Measurements from ENCODE around the gene LOC101059915.
A peak's percentile ranks its signal among the peaks of the same experiment; 100 is the strongest.
"Not testable (repeated sequence)": the region's sequence is repeated elsewhere in the genome, so short reads cannot be mapped to it uniquely, and the experiment has no call there.

The LOC101059915 gene

DNA sequence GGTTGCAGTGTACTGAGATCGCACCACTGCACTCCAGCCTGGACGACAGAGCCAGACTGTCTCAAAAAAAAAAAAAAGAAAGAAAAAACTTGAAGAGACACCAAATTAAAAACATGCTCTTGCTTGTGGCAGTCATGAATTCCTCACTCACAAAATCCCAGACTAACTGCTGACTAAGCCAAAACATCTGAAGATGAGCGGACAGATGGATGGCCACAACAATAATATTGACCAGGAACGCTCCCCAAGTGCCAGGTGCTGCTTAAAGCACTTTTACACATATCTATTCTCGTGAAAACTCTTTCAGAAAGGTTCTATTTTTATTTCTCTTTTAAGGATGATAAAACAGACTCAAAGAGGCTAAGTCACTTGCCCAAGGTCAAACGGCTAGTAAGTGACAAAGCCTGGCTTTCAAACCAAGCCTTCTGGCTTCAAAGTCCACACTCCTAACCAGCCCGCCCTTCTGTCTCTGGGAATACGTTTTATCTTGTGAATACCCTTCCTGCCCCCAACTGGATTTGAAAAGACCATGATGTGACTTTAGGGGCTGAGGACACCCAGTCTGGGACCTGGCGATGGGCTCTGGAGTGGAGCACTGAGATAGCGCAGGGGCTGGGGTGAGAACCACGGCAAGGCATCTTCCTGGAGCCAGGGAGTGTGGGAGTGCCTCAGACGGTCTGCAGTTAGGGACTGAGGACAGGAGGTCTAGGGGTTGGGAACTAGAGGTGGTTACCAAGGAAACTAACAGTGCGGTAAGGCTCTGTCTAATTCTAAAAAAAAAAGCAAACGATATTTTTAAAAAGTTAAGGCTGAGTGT is 39.5 kb upstream of the LOC101059915 start:
- Mint-ChIP-seq H3K27ac (no peak overlapping the region), H3K4me3 (no peak overlapping the region), H3K27me3 (ENCODE audit: low read depth) (peaks cover 7% of the 10 kb centered on the region), H3K9me3 (no peaks in the 10 kb centered on the region), H3K36me3 (ENCODE audit: insufficient read depth in 2 of 2) (no peaks in the 10 kb centered on the region), H3K4me1 (ENCODE audit: low read depth) (peaks cover 22% of the 10 kb centered on the region)
- DNase-seq (no peak), ATAC-seq (replicated peaks in 1 of 2) (no peak)

DNA sequence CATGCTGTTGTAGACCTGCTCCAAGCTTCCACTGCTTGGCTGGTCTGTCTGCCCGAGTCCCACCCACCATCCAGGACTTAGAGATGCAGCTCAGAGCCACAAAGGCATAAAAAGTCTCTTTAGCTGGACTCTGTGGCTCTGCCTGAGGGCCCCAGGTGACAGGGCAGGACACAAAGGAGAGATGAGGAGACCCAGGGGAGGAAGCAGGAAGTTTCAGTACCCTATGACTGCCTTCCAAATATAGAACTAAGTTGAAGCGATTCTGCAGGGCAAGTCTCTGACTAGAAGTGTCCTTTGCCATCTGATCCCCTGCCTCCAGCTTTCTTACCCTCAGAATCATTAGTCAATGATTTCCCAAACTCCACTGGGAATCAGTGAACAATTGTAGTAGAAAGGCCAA is 37.9 kb upstream of the LOC101059915 start:
- H3K27me3 Mint-ChIP-seq (ENCODE audit: low read depth) = peaks cover 10% of the 10 kb centered on the region
- no peak overlapping the region for H3K27ac Mint-ChIP-seq
- DNase-seq (no peak), ATAC-seq (replicated peaks in 1 of 2) (no peak)
- no peak overlapping the region for H3K4me3 Mint-ChIP-seq
- H3K9me3 Mint-ChIP-seq = no peaks in the 10 kb centered on the region
- peaks cover 8% of the 10 kb centered on the region for H3K4me1 Mint-ChIP-seq (ENCODE audit: low read depth)
- H3K36me3 Mint-ChIP-seq (ENCODE audit: insufficient read depth in 2 of 2) = no peaks in the 10 kb centered on the region

DNA sequence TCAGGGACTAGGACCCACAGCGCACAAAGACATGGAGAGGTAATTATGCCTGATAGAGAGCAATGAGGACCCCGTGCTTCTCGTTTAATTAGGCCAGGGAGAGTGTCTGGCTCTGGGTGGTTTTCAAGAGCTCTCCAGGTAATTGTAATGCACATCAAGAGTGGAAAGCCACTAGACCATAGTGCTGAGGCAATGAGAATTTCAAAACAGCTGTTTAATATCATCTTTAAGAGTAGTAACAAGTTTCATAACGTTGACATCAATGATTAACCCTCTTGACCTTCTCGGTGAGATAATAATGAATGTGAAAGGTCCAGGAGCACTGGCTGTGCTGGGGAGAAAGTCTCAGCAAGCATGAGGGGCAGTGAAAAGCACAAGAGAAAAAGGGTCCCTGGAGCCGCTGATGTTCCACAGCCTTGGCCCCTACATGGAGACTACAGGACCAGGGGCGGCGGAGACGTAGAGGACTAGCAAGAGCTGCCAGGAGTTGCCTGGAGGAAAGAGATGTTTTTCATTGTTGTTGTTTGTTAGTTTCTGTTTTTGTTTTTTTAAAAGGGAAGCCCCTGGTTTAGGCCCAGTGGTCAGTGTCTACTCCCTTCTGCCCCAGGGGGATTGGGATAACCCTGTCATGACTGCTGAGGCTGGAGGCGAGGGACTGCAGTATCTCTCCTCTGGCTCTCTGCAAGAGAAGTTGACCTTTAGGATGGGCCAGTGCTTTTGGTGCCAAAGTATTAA is 34.3 kb upstream of the LOC101059915 start:
- Mint-ChIP-seq H3K27me3 (ENCODE audit: low read depth) (peaks cover 10% of the 10 kb centered on the region), H3K27ac (no peak overlapping the region), H3K9me3 (no peaks in the 10 kb centered on the region), H3K4me1 (ENCODE audit: low read depth) (peaks cover 8% of the 10 kb centered on the region), H3K4me3 (no peak overlapping the region), H3K36me3 (ENCODE audit: insufficient read depth in 2 of 2) (no peaks in the 10 kb centered on the region)
- no peak for DNase-seq
- no peak for ATAC-seq (replicated peaks in 1 of 2)

DNA sequence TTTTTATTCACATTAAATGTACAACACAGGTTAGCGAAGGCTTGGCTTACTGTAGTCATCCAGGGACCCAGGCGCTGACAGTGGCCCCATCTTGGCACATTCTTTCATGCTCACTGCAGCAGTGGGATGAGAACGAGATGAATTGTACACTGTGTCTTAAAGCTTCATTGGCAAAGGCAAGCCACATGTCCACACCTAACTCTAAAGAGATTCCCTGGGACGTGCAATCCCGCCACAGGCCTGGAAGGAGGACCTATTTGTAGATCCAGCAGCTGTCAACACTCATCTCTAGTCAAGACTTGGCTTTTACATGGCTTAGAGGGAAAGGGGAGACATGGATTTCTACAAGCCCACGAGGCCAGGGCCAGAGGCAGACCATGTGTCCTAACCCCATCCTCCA is 33.0 kb upstream of the LOC101059915 start:
- no peak overlapping the region for H3K27ac Mint-ChIP-seq
- ATAC-seq (replicated peaks in 1 of 2) (no peak), DNase-seq (no peak)
- H3K4me3 Mint-ChIP-seq = no peak overlapping the region
- H3K27me3 Mint-ChIP-seq (ENCODE audit: low read depth) = peaks cover 10% of the 10 kb centered on the region
- H3K4me1 Mint-ChIP-seq (ENCODE audit: low read depth) = peaks cover 6% of the 10 kb centered on the region
- no peaks in the 10 kb centered on the region for H3K9me3 Mint-ChIP-seq
- no peaks in the 10 kb centered on the region for H3K36me3 Mint-ChIP-seq (ENCODE audit: insufficient read depth in 2 of 2)

DNA sequence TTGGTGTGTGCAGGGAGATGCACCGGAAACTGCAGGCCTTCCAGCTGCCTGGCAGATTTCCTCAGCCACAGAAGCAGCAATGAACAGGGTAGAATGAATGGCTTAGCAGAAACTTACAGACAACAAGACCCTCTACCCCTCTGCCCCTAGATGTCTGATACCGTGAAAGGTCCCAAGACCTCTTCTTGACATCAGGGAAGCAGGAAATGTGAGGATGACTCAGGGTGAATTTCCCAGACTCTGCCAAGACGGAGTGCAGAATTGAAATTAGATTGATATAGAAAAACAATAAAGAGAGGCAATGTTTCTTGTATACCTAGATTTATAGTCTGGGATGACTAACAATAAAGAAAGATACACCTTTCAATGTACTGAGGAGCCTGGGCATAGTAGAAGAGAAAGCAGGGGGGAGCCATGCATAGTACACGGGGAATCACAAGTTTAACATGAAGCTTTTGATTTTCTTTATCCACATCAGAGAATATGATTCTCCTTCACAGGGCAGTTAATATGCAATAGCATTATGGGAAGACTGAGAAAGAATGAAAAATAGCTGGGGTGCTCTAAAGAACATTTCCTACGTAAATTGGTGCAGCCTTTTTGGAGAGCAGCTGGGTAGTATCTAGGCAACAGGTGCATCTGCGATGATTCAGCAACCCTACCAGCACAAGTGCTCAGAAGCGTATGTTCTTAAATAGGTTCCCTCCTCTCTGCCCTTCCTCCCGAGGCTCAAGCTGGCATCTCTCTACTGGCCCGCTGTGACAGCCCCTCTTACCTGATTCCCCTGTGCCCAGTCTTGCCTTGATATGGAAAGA is 30.7 kb upstream of the LOC101059915 start:
- ATAC-seq (replicated peaks in 1 of 2) = peak; percentile 56 to 69
- Mint-ChIP-seq H3K27ac (peak overlapping the region; percentile 88), H3K27me3 (ENCODE audit: low read depth) (peaks cover 16% of the 10 kb centered on the region)

DNA sequence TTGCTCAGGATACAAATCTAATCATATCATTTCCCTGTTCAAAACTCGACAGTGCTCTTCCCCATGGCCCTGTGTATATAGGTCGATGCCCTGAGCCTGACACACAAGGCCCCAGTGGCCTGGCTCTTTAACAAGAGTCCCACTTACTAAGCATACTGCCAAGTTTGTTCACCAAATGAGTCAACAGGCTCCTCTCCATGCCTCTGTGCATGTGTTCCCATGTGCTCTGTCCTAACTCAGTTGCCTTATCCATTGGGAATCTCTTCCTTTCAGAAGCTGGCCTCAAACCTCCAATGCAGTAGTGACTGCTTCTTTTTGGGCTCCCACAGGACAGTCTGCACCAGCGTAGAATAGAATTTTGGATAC is 30.1 kb upstream of the LOC101059915 start:
- DNase-seq = no peak
- Mint-ChIP-seq H3K9me3 (no peaks in the 10 kb centered on the region), H3K4me1 (ENCODE audit: low read depth) (peaks cover 4% of the 10 kb centered on the region), H3K27me3 (ENCODE audit: low read depth) (peaks cover 15% of the 10 kb centered on the region), H3K36me3 (ENCODE audit: insufficient read depth in 2 of 2) (no peaks in the 10 kb centered on the region), H3K4me3 (peak overlapping the region; percentile 68 to 81), H3K27ac (peak overlapping the region; percentile 88)
- peak; percentile 61 to 65 for ATAC-seq (replicated peaks in 1 of 2)

More for the DNA sequence above, 30.7 kb upstream of the LOC101059915 start:
- DNase-seq = no peak
- no peaks in the 10 kb centered on the region for H3K36me3 Mint-ChIP-seq (ENCODE audit: insufficient read depth in 2 of 2)
- H3K4me1 Mint-ChIP-seq (ENCODE audit: low read depth) = peaks cover 4% of the 10 kb centered on the region
- peak overlapping the region; percentile 68 to 81 for H3K4me3 Mint-ChIP-seq
- H3K9me3 Mint-ChIP-seq = no peaks in the 10 kb centered on the region

DNA sequence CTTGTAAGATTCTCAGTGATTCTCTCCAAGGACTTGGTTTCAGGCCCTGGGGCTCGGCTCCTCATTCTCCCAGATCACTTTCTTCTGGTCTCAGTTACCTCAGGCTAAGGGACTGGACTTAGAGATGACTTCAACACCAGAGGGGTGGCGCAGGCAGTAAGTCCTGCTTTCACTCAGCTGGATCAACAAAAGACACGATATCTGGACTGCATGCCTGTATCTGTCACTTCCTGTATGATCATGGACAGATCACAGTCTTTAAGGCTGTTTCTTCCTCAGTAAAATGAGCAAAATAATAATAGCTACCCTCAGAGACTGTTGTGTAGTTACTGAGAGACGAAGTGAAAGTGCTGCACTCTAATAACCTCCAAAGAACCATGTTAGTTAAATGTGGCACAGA is 29.5 kb upstream of the LOC101059915 start:
- ATAC-seq (replicated peaks in 1 of 2) = peak; percentile 55 to 75
- Mint-ChIP-seq H3K27ac (no peak overlapping the region), H3K4me1 (ENCODE audit: low read depth) (peaks cover under 1% of the 10 kb centered on the region), H3K36me3 (ENCODE audit: insufficient read depth in 2 of 2) (no peaks in the 10 kb centered on the region), H3K9me3 (no peaks in the 10 kb centered on the region), H3K4me3 (no peak overlapping the region), H3K27me3 (ENCODE audit: low read depth) (peaks cover 13% of the 10 kb centered on the region)
- no peak for DNase-seq

DNA sequence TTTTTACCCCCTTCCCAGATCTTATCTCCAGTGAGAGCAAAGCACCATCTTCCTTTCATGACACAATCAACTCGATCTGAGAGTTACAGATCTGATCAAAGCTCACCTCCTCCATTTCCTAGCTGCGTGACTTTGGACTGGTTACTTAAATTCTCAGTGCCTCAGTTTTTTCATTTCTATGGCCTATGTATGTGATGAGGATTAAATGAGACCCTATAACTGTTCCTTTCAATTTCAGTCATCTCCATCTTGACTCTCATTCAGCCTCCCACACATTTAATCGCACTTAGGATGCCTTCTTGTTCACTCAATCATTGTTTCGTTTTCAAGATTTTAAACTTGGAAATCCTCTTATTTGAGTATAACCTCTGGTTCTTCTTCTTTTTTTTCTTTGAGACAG is 28.9 kb upstream of the LOC101059915 start:
- H3K27me3 Mint-ChIP-seq (ENCODE audit: low read depth) = peaks cover 13% of the 10 kb centered on the region
- H3K9me3 Mint-ChIP-seq = no peaks in the 10 kb centered on the region
- ATAC-seq (replicated peaks in 1 of 2) = peak; percentile 57 to 63
- no peak for DNase-seq
- H3K36me3 Mint-ChIP-seq (ENCODE audit: insufficient read depth in 2 of 2) = no peaks in the 10 kb centered on the region
- H3K4me1 Mint-ChIP-seq (ENCODE audit: low read depth) = no peaks in the 10 kb centered on the region
- no peak overlapping the region for H3K27ac Mint-ChIP-seq
- H3K4me3 Mint-ChIP-seq = no peak overlapping the region

DNA sequence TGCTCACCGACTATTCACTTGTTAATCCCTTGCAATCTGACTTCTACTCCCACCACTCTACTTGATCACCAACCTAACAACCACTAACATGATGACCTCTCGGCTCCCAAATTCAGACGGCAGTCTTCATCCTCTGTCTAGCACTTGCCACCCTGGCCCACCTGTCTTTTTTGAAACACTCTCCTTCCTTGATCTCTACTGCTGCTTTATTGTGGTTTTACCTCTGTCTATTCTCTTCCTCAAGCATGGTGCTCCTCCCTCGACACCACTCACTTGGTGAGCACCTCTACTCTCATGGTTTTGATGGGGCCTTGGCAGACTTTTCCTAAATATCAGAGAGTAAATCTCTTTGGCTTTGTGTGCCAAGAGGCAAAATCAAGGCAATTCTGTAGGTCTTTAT is 27.3 kb upstream of the LOC101059915 start:
- Mint-ChIP-seq H3K9me3 (no peaks in the 10 kb centered on the region), H3K27me3 (ENCODE audit: low read depth) (peaks cover 13% of the 10 kb centered on the region), H3K36me3 (ENCODE audit: insufficient read depth in 2 of 2) (no peaks in the 10 kb centered on the region), H3K4me3 (no peak overlapping the region), H3K4me1 (ENCODE audit: low read depth) (no peaks in the 10 kb centered on the region), H3K27ac (no peak overlapping the region)
- DNase-seq = no peak
- ATAC-seq (replicated peaks in 1 of 2) = no peak

DNA sequence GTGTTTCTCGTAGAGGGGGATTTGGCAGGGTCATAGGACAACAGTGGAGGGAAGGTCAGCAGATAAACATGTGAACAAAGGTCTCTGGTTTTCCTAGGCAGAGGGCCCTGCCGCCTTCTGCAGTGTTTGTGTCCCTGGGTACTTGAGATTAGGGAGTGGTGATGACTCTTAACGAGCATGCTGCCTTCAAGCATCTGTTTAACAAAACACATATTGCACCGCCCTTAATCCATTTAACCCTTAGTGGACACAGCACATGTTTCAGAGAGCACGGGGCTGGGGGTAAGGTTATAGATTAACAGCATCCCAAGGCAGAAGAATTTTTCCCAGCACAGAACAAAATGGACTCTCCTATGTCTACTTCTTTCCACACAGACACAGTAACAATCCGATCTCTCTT is 22.9 kb upstream of the LOC101059915 start:
- H3K27me3 Mint-ChIP-seq (ENCODE audit: low read depth) = peaks cover 13% of the 10 kb centered on the region
- H3K4me1 Mint-ChIP-seq (ENCODE audit: low read depth); H3K4me3 Mint-ChIP-seq; DNase-seq; H3K36me3 Mint-ChIP-seq (ENCODE audit: insufficient read depth in 2 of 2); ATAC-seq (replicated peaks in 1 of 2); H3K9me3 Mint-ChIP-seq; H3K27ac Mint-ChIP-seq: not testable (repeated sequence)

DNA sequence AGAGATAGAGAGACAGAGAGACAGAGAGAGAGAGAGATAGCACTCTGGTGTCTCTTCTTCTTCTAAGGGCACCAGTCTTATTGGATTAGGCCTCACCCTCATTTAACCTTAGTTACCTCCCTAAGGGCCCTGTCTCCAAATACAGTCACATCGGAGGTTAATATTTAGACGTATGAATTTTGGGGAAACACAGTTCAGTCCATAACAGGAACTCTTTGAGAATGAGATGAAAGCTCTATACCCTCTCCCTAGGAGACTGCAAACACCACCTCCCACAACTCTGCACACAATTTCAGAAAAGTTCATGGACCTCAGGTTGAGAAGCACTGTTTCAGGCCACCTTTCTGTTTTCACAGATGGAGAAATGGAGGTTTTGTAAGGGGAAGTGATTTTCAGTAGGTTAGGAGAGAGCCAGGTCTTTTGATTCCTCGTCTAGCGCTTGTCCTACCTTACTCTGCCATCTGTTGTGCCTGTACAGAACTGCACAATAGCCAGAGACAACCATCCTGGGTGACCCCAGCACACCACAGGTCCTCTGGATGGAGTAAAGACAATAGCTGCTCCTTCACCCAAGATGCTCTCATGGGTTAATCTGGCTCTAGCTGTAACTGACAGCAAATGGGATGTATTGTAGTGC is 16.9 kb upstream of the LOC101059915 start:
- no peak overlapping the region for H3K4me3 Mint-ChIP-seq
- H3K27ac Mint-ChIP-seq = no peak overlapping the region
- DNase-seq (peak; percentile 24 to 26), ATAC-seq (replicated peaks in 1 of 2) (peak; percentile 80 to 91)
- no peaks in the 10 kb centered on the region for H3K9me3 Mint-ChIP-seq
- peaks cover 20% of the 10 kb centered on the region for H3K4me1 Mint-ChIP-seq (ENCODE audit: low read depth)
- peaks cover 15% of the 10 kb centered on the region for H3K27me3 Mint-ChIP-seq (ENCODE audit: low read depth)
- H3K36me3 Mint-ChIP-seq (ENCODE audit: insufficient read depth in 2 of 2) = no peaks in the 10 kb centered on the region

DNA sequence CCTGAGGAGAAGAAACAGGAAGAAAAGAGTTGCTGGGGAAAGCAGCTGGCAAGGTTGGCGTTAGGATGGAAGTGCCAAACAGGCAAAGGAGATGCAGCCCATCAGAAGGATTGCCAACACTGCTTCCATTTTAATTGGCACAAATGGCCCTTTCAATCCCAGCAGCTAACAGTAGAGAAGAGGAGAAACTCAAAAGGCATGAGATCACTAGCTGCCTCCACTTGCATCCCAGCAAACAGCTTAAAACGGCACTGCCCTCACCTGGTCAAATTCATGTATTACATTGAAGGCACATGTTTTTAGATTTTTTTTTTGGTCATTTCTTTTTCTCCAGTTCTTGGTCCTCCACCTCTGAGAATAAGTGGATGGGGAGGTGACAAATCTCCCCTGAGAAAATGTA is 14.9 kb upstream of the LOC101059915 start:
- H3K36me3 Mint-ChIP-seq (ENCODE audit: insufficient read depth in 2 of 2) = peaks cover 0 to 1% of the 10 kb centered on the region in 2 donors
- no peak overlapping the region for H3K4me3 Mint-ChIP-seq
- H3K27ac Mint-ChIP-seq = no peak overlapping the region
- peaks cover 34% of the 10 kb centered on the region for H3K27me3 Mint-ChIP-seq (ENCODE audit: low read depth)
- H3K4me1 Mint-ChIP-seq (ENCODE audit: low read depth) = peaks cover 20% of the 10 kb centered on the region
- ATAC-seq (replicated peaks in 1 of 2) = peak; percentile 52 to 64
- peak; percentile 49 to 59 for DNase-seq
- no peaks in the 10 kb centered on the region for H3K9me3 Mint-ChIP-seq

Data from activated T-cell treated with anti-CD3 and anti-CD28 coated beads, Interleukin-2, amount 50 U/mL, for 72 hours (primary cell).